Fibroblast of skin of right biceps (primary cell): ENCODE results near the gene PEX7.
"Not testable (repeated sequence)": the region's sequence is repeated elsewhere in the genome, so short reads cannot be mapped to it uniquely, and the experiment has no call there.

Source experiments
- DNase-seq: peaks from one replicate; pipeline ENCODE4 v3.0.0-alpha.2; 2013

The PEX7 gene

DNA sequence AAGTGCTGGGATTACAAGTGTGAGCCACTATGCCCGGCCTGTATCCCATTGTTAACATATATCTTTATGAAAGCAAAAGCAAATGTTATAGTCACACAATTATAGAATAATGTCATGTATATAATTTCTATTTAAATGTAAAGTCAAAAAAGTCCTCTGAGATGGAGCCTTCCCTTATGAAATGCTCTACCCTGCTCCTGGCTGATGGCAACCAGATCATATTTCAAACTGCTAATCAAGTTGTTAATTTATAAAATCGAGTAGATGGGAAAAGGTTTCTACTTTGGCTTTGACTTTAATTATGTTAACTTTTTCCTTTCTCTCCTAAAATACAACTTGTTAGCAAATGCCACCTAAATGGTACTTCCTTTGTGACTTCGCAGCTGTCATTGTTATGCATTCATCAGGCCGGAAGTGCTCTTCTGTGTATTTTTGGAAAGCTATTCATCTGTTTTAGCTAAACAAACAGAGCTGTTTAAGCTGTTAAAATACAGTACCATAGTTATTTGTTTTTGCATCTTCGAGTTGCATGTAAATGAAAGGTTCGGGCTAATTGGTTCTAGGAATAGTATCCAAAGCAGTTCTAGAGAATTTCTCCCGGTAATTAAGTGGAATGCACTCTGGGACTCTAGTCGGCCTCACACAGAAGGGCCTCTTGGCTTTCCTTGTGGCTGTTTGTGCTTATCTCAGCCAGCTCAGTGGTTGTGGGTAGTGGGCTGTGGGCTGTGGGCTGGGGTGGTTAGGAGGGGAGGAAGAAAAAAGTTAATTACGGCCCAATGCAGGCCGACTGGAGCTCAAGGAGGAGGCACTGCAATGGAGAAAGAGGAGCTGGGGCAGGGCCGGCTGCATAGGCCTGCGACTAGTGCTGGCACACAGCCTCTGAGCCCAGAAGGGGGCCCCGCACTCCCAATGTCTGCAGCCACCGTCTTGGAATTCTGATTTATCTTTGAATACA lies 134.5 kb downstream of the PEX7 start:
- no peak for DNase-seq

- DNase-seq, result no peak
These were observed 135.8 kb downstream of the PEX7 start for GRCh38 chr6:136958168-136958567.

GRCh38 chr6:136959471-136959891 lies 137.1 kb downstream of the PEX7 start:
- DNase-seq, result no peak

GRCh38 chr6:136959935-136960334 lies 137.5 kb downstream of the PEX7 start:
- DNase-seq, result not testable (repeated sequence)

GRCh38 chr6:136960781-136961180 lies 138.4 kb downstream of the PEX7 start:
- DNase-seq, result no peak

- no peak for DNase-seq
These were observed 139.5 kb downstream of the PEX7 start for GRCh38 chr6:136961848-136962247.

DNA sequence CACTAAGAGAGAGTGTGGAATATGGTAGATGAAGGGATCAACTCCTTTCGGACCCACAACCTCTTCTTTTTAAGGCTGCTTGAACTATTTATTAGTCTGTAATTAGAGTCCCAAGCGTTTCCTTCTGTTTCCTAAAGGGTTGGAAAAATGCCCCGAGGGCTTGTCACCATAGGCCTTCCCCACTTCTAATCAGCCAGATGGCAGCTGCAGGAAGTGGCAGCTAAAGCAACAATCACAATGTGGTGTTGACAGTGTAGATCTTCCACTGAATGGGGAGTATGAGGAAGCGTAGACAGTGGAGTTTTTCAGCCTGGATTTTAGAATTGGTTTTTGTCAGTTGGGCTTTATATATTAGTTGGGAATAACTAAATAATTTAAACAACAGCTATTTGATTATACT lies 140.3 kb downstream of the PEX7 start:
- DNase-seq, result no peak

GRCh38 chr6:136963259-136963658 lies 140.9 kb downstream of the PEX7 start:
- no peak for DNase-seq
